Measurements from ENCODE around the gene C11orf24.
"Not testable (repeated sequence)": the region's sequence is repeated elsewhere in the genome, so short reads cannot be mapped to it uniquely, and the experiment has no call there.

Gene C11orf24

GRCh38 chr11:68269414-68270081 is 2.2 kb downstream of the C11orf24 start:
- DNase-seq, result no peak

- DNase-seq, result no peak
Observed at GRCh38 chr11:68267881-68268240, 3.9 kb downstream of the C11orf24 start.

GRCh38 chr11:68266936-68267880 is 4.6 kb downstream of the C11orf24 start:
- no peak for DNase-seq

DNA sequence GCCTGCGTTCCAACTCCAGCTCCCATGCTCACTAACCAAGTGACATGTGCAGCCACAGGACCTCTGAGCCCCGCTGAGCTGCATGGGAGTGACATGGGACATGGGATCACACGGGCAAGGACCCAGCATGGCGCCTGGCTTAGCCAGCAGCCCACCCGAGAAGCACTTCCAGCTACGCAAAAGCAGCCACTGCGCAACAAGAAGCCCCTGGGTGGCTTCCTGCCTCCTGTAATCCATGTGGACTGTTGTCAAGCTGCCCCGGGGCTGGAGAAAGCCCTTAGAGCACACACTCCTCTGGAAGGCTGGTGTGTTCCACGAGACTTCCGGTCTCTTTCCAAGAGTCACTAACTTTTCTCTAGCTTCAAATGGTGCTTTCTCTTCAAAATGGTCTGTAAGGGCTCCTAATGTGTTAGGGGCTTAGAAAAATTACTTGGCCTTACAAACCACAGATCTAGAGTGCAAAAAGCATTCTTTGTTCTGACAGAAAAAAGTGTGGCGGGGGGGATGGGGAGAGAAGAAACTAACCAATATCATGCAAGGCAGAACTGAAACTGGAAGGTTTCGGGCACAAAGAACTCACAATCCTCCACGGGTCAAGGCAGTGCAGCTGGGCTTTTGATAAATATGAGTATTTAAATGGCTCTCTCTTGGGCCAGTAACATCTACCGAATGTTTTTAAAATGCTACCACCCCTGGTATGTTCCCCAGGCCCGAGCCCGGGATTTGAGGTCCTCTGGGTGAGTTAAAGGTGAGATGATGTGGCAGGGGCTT is 5.5 kb downstream of the C11orf24 start:
- no peak for DNase-seq

GRCh38 chr11:68264741-68265540 is 6.8 kb downstream of the C11orf24 start:
- no peak for DNase-seq

GRCh38 chr11:68264244-68264643 is 7.5 kb downstream of the C11orf24 start:
- no peak for DNase-seq

GRCh38 chr11:68263444-68264035 is 8.2 kb downstream of the C11orf24 start:
- no peak for DNase-seq

GRCh38 chr11:68262544-68262827 is 9.3 kb downstream of the C11orf24 start:
- no peak for DNase-seq

GRCh38 chr11:68261749-68262543 is 9.8 kb downstream of the C11orf24 start:
- no peak for DNase-seq

GRCh38 chr11:68261006-68261405 is 10.8 kb downstream of the C11orf24 start:
- no peak for DNase-seq

DNA sequence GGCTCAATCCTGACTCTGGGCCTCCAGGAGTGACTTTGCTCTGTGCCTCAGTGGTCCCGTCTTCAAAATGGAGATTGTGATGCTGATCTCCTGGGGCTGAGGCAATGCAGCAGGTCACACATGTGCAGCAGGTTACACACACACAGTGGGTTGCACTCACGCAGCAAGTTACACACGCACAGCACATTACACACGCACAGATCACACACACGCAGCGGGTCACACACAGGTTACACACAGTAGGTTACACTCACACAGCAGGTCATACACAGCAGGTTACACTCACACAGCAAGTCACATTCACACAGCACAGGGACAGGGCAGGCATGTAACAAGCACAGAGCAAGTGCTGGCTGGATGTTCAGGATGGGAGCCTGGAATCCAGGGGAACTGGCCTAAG is 11.3 kb downstream of the C11orf24 start:
- no peak for DNase-seq

- DNase-seq, result no peak
Observed at GRCh38 chr11:68259122-68259959, 12.4 kb downstream of the C11orf24 start.

DNA sequence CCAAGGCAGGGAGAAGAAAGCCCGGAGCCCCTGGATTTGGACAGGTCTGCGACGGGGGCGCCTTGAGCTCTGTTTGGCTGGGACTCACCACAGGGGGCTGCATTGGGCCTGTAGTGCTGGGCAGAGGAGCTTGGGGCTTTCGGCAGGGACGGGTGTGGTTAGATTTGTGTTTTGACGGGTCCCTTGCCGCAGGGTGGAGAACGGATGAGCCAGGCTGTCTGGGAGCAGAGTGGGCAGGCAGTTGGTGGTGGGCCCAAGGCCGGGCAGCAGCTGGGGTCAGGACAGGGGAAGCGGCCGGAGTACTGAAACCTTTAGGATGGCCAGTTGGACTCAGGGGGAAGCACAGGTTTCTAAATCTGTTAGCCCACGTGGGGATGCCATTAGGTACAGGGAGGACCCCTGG is 13.4 kb downstream of the C11orf24 start:
- DNase-seq, result no peak

DNA sequence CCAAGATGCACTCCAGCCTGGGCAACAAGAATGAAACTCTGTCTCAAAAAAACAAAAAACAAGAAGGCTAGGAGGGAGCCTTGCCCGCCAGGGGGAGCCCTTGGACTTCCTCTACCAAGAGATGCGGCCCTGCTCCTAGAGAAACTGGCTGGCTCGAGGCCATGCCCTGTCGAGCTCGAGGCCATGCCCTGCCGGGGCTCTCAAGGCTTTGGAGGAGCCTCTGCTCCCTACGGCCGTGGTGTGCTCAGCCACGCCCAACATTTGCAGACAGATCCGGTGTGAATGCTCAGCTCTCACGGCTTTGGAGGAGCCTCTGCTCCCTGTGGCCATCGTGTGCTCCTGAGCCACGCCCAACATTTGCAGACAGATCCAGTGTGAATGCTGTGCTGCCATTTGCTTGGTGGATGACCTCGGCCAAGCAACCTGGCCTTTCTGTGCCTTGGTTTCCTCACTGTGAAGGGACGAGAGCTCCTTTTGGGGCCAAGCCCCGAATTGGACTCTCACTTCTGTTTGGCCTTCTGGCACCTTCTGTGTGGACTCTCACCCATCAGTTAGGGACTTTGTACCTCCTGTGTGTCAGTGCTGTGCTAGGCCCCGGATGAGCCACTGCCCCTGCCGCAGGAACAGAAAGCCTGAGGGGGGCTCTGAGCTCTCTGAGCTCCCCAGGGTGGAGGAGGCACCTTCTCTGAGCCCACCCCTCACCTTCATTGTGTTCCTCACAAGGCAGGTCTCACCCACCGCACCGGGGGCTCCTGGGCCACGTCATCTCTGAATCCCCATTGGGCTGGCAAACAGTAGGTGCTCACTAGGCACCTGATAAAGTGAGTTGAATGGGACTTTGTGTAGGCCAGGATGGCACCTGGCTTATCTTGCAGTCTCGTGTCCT is 14.1 kb downstream of the C11orf24 start:
- DNase-seq, result peak; percentile 35

DNA sequence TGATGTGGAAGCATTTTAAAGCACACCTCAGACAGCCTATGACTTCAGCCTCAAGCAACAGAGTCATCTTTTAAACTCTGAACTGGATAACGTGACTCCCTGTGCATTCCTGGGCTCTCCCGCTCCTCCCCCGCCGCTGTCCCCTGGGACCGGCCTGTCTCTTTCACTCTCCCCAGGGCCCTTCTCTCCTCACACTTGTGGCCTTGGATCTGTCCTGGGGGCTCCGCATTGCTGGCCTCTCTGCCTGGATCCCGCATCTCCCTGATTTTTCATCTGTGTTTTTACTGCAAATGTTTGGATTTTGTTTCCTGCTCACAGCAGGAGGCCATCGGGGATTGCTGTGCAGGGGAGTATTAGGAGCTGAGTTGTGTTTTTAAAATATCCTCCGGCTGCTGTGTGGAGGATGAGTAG is 15.4 kb downstream of the C11orf24 start:
- no peak for DNase-seq

DNA sequence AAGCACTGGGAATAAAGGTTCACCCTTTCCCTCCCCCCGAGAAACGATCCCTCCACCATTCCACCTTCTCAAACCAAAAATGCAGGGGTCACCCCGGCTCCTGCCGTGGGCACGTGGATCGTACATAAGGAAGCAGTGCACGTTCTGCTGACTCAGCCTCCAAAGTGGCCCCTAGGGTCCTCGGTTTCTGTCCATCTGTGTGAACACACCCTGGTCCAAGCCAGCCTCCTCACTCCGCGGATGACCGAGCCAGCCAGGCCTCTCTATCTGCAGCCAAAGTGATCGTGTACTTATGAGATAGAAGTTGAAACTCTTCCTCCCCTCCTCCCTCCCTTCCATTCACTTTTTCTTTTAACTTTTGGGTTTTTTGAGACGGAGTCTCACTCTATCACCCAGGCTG is 16.2 kb downstream of the C11orf24 start:
- DNase-seq, result no peak

DNA sequence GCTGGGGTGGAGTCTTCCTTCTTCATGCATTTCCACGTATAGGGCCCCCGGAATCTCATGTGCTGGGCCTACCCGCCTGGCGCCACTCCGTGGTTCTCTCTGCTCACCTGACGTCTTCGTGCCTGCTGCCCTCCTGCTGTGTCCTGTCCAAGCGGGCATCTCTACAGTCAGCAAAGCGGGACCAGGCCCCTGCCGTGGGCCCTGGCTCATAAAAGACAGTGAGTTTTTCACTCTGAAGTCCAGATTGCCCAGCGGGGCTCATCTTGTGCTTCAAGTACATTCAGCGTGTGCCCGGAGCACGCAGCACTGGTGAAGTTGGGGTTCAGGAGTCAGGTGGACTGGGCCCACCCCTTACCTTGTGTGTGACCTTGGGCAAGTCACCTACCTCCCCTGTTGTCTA is 17.4 kb downstream of the C11orf24 start:
- no peak for DNase-seq

GRCh38 chr11:68251765-68252164 is 20.0 kb downstream of the C11orf24 start:
- no peak for DNase-seq

- not testable (repeated sequence) for DNase-seq
Observed at GRCh38 chr11:68244912-68245311, 26.9 kb downstream of the C11orf24 start.

DNA sequence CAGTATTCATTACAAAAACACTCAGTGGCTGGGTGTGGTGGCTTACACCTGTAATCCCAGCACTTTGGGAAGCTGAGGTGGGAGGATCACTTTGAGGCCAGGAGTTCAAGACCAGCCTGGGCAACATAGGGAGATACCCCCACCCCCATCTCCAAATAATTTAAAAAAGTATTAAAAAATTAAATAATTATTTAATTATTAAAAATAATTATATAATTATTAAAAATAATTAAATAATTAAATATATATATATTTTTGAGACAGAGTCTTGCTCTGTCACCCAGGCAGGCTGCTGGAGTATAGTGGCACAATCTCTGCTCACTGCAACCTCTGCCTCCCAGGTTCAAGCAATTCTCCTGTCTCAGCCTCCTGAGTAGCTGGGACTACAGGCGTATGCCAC is 27.9 kb downstream of the C11orf24 start:
- DNase-seq, result not testable (repeated sequence)
